LNCAP (cell line): ENCODE data around the gene SGSM2.

Source experiments
- TF ChIP-seq, protein P1 (sequence below): fragments of 450-650 bp; IDR thresholded peaks from 2 replicates; pipeline ENCODE4 v1.5.1; 2017; ENCODE audit warnings: mild to moderate bottlenecking

SGSM2 gene

DNA sequence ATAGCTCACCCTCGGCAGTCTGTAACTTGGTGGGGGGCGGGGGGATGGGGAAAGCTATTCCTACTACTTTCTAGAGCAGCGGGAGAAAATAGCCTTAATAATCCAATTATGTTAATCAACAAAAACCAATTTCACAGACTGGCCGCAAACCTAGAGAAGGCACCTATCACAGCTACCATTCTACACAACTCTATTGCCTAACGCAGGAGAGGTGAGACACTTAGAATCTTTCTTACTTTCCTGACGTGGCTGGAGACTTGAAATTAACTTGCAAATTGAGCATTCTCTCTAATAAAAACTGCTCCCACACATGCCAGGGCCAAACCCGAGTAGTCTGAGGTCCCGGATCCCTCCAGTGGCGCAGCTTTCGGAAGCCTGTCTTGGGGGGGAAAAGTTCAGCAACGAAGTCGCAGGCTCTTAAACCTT is 34.5 kb upstream of the SGSM2 start:
- TF ChIP-seq, protein P1, sequence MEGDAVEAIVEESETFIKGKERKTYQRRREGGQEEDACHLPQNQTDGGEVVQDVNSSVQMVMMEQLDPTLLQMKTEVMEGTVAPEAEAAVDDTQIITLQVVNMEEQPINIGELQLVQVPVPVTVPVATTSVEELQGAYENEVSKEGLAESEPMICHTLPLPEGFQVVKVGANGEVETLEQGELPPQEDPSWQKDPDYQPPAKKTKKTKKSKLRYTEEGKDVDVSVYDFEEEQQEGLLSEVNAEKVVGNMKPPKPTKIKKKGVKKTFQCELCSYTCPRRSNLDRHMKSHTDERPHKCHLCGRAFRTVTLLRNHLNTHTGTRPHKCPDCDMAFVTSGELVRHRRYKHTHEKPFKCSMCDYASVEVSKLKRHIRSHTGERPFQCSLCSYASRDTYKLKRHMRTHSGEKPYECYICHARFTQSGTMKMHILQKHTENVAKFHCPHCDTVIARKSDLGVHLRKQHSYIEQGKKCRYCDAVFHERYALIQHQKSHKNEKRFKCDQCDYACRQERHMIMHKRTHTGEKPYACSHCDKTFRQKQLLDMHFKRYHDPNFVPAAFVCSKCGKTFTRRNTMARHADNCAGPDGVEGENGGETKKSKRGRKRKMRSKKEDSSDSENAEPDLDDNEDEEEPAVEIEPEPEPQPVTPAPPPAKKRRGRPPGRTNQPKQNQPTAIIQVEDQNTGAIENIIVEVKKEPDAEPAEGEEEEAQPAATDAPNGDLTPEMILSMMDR = no peak

DNA sequence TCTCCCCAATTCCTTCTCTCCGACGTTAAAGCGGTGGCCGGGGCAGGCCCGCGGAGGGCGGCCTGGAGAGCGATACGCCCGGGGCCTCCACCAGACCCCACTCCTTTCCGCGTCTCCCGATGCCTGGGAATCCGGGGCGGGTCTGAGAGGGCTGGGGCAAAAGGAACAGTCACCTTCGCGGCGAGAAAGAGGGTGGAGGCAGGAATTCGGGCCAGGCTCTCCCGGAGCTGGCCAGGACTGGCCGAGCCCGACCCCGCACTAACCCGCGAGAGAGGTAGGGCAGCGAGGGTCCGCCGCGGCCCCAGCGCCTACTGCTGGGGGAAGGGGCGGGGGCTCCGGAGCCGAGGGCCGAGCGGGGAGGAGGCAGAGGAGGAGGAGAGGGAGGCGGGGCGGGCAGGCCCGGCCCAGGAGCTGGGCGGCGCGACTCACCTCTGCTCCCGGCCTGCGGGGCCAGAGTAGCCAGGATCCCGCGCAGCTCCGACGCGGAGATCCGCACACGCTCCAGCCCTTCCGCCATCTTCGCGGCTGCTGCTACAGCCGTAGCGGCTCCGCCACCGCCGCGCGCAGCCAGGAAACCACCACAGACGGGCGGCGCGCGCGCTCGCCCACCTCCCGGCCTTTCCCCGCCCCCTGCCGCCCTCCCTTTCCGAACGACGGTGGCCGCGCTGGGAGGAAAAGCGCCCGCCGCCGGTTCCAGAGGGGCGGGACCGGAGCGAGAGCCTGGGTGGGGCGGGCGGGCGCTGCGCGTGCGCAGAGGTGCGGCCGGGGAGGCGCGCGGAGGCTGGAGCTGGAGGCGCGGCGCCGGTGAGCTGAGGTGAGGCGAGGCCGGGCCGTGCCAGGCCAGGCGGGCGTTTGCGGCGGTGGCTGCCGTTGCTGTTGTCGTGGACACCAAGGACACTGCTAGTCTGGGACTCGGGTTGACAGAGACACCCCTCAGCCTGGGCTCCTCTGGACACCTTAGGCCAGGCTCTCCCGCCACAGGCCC is 33.8 kb upstream of the SGSM2 start, which contains the start of the genes SMG6 and SRR:
Gene SMG6 (minus strand): TSS at position 582 of the 985 bp plus-strand sequence. CDS start 65 bp downstream, at position 517.
Gene SRR (plus strand): TSS at position 747 of the 985 bp plus-strand sequence. CDS start 11,611 bp downstream, outside the sequence.
- TF ChIP-seq, protein P1 = no peak

DNA sequence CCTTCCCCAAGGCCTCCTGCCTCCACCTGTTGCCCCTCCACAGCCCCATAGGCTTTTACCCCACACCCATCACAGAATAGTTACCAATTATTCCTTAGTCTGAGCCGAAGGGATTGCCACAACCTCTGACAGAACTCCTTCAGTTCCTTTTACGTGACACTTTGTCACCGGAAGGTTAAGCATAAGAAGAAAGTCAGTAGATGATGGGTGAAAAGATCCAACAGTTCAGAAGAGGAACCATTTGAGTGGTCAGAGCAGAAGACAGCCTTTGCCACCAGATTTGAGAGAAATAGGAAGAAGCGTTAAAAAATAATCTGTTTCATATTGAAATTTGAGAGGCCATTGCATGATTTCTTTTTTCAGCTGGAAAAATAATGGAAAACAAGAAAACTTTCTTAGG is 32.4 kb upstream of the SGSM2 start:
- TF ChIP-seq, protein P1 = no peak

DNA sequence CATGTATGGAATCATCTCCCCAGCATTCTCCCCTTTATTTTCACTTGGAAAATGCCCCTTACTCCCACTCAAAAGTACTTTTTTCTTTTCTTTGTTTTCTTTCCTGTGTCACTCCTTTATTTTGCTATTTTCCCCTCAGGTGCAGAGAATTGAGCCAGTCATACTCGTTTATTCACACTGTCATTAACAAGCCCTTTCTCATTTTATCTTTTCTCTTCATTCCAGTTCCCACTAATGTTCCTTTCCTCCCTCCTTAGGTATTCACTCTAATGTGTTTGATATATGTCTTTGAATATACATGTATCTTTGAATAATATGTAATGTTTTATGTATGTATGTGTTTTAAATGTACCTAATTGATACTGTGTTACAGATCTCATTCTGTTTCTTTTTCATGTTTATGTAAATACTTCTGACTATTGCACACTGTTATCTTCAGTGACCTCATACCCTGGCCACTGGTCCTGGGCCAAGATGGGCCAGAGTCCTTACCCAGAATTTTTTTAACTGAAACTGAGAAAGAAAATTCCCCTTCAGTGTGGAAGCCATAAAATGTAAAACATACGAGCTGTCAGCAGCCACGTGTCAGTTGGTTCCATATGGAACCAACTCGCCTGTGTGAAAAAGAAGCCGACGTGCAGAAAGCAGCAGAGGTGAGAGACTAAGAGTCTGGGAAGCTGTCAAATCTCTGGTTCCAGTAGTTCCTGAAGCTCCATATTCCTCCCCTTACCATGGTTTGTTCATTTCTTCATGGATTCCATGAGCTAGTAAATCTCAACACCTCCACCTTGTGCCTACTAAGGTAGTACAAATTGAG is 27.8 kb upstream of the SGSM2 start:
- TF ChIP-seq, protein P1 = no peak

DNA sequence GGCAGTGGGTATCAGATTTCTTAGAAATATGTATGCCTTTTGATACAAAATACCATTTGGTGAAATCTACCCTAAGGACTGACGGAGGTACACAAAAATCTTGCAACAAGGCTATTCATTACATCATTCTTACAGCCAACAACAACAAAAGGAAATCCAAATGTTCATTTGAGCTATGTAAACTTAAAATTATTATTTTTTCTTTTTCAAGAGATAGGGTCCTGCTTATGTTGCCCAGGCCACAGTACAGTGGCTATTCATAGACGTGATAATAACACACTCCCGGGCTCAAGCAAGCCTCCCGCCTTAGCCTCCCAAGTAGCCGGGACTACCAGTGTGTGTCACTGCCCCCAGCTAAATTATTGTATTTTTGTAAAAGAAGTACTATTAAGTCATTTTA is 24.6 kb upstream of the SGSM2 start:
- TF ChIP-seq, protein P1 = no peak

DNA sequence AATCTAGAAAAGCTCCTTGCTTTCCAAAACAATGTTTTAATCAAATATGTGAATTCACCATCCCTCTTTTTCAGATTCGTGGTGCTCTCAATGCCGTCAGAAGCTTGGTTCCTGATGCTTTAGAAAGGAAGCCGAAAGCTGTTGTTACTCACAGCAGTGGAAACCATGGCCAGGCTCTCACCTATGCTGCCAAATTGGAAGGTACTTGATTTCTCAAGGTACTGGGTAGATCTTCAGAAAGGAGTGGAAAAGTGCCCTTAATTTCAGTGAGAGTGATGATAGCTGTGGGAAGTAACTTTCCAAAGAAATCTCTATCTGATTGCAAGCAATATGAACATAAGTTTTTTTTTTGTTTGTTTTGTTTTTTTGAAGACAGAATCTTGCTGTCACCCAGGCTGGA is 19.5 kb upstream of the SGSM2 start:
- TF ChIP-seq, protein P1 = no peak

DNA sequence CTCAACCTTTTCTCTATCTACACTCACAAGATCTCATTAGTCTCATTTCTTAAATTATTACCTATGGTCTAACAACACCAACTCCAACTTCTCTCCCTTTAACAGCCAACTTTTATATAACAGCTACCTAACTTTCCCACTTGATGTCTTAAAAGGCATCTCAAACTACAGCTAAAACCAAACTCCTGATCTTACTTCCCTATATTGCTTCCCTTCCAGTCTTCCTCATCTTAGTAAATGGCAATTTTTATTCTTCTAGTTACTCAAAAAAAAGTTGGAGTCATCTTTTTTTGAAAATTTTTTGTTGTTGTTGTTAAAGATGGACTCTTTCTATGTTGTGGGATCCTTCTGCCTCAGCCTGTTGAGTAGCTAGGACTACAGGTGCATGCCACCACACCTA is 18.2 kb upstream of the SGSM2 start:
- TF ChIP-seq, protein P1 = no peak
